Neural cell (in vitro differentiated cells): Measurements from ENCODE around the gene NR5A1. TPM values are rescaled to one million over a fixed set of nuclear protein-coding genes. Genes with fewer than 3 reads are reported as not detected.

Experiments
- H2AFZ ChIP-seq: fragments of 200-600, 300-800 bp; sonication (generic), shearing (Covaris generic); 2 replicates; pipeline ENCODE4 v1.6.0; 2014; ENCODE audit warnings: low read depth, mild to moderate bottlenecking, antibody characterized with exemption, low read length, moderate library complexity
- H3F3A ChIP-seq: fragments of 200-600 bp; shearing (Covaris generic); 2 replicates; pipeline ENCODE4 v1.6.1; 2016; ENCODE audit warnings: mild to moderate bottlenecking, moderate library complexity, mixed read lengths, antibody characterized with exemption, low read length; ENCODE audit not compliant: insufficient read depth, poor library complexity, severe bottlenecking
- H3K27ac ChIP-seq: fragments of 200-600, 300-800 bp; sonication (generic), shearing (Covaris generic); 2 replicates; pipeline ENCODE4 v1.5.1; 2014; ENCODE audit warnings: mild to moderate bottlenecking, low read length, moderate library complexity
- H3K27me3 ChIP-seq: fragments of 300-800, 200-600 bp; sonication (generic), shearing (Covaris generic); 2 replicates; pipeline ENCODE4 v1.6.0; 2014; ENCODE audit warnings: mild to moderate bottlenecking, low read depth, low read length, moderate library complexity; ENCODE audit not compliant: insufficient read depth
- H3K36me3 ChIP-seq: fragments of 300-800, 200-600 bp; sonication (generic), shearing (Covaris generic); 2 replicates; pipeline ENCODE4 v1.5.1; 2014; ENCODE audit warnings: mild to moderate bottlenecking, antibody characterized with exemption, low read length, moderate library complexity; ENCODE audit not compliant: insufficient read depth
- H3K4me2 ChIP-seq: fragments of 300-800, 200-600 bp; sonication (generic), shearing (Covaris generic); 2 replicates; pipeline ENCODE4 v1.6.0; 2014; ENCODE audit warnings: mild to moderate bottlenecking, low read length
- H3K4me3 ChIP-seq: fragments of 300-800, 200-600 bp; sonication (generic), shearing (Covaris generic); 2 replicates; pipeline ENCODE4 v1.5.1; 2014; ENCODE audit warnings: mild to moderate bottlenecking, low read length, moderate library complexity
- H3K79me2 ChIP-seq: fragments of 200-600 bp; shearing (Covaris generic); replicated peaks from 2 replicates; pipeline ENCODE4 v1.6.0; 2014; ENCODE audit warnings: mild to moderate bottlenecking, low read length, moderate library complexity; ENCODE audit not compliant: insufficient read depth
- H3K9ac ChIP-seq: fragments of 300-800, 200-600 bp; sonication (generic), shearing (Covaris generic); 2 replicates; pipeline ENCODE4 v1.6.1; 2016; ENCODE audit warnings: mild to moderate bottlenecking, low read length, mixed read lengths
- H3K9me2 ChIP-seq: fragments of 200-600 bp; shearing (Covaris generic); 2 replicates; pipeline ENCODE4 v1.6.1; 2016; ENCODE audit warnings: mild to moderate bottlenecking, low read length, mixed read lengths; ENCODE audit not compliant: insufficient read depth
- H3K9me3 ChIP-seq: fragments of 200-600, 300-800 bp; sonication (generic), shearing (Covaris generic); 2 replicates; pipeline ENCODE4 v1.6.1; 2016; ENCODE audit warnings: mild to moderate bottlenecking, mixed run types, low read length, moderate library complexity, mixed read lengths
- H4K20me1 ChIP-seq: fragments of 200-600 bp; shearing (Covaris generic); 2 replicates; pipeline ENCODE4 v1.6.1; 2016; ENCODE audit warnings: mild to moderate bottlenecking, mixed run types; ENCODE audit not compliant: insufficient read depth
- EP300 ChIP-seq: fragments of 450-650 bp; conservative IDR thresholded peaks from 2 replicates; pipeline ENCODE4 v1.6.1; 2014; ENCODE audit warnings: antibody characterized with exemption, mild to moderate bottlenecking, moderate library complexity; ENCODE audit not compliant: poor library complexity, severe bottlenecking
- EZH2 ChIP-seq: fragments of 200-600, 300-800 bp; shearing (Covaris generic), sonication (generic); IDR thresholded peaks from 2 replicates; pipeline ENCODE4 v1.6.1; 2014; ENCODE audit warnings: antibody characterized with exemption, low read length, borderline replicate concordance, mild to moderate bottlenecking; ENCODE audit not compliant: insufficient read depth, poor library complexity, severe bottlenecking
- MXI1 ChIP-seq: fragments of 450-650 bp; conservative IDR thresholded peaks from 2 replicates; pipeline ENCODE4 v1.6.1; 2014; ENCODE audit warnings: antibody characterized with exemption, mild to moderate bottlenecking; ENCODE audit not compliant: poor library complexity, severe bottlenecking
- POLR2AphosphoS5 ChIP-seq: IDR thresholded peaks from 2 replicates; pipeline ENCODE4 v1.6.1; 2012
- RAD21 ChIP-seq: fragments of 450-650 bp; conservative IDR thresholded peaks from 2 replicates; pipeline ENCODE4 v1.6.1; 2014; ENCODE audit warnings: antibody characterized with exemption, mild to moderate bottlenecking, moderate library complexity
- REST ChIP-seq: IDR thresholded peaks from 2 replicates; pipeline ENCODE4 v1.6.1; 2012; ENCODE audit warnings: borderline replicate concordance
- SMC3 ChIP-seq: fragments of 450-650 bp; conservative IDR thresholded peaks from 2 replicates; pipeline ENCODE4 v1.6.1; 2014; ENCODE audit warnings: antibody characterized with exemption, mild to moderate bottlenecking, moderate library complexity; ENCODE audit not compliant: poor library complexity
- TAF1 ChIP-seq: IDR thresholded peaks from 2 replicates; pipeline ENCODE4 v1.6.1; 2012; ENCODE audit warnings: low read depth
- polyA plus RNA-seq: library from polyadenylated mRNA; depleted of rRNA; stranded (reverse); fragments of >200 nt; gene quantifications from 2 replicates; pipeline ENCODE4 v1.2.3, GENCODE V29; 2014
- TF ChIP-seq, protein P1 (sequence below): fragments of 450-650 bp; IDR thresholded peaks from 2 replicates; pipeline ENCODE4 v1.5.1; 2014; ENCODE audit warnings: antibody characterized with exemption, mild to moderate bottlenecking, moderate library complexity; ENCODE audit not compliant: poor library complexity, severe bottlenecking

Gene NR5A1
- polyA plus RNA-seq, 1 donor from 2014 or later: 0.09 TPM

- no peaks in the 10 kb centered on the region for H4K20me1 ChIP-seq
- no peaks in the 10 kb centered on the region for H3K9me3 ChIP-seq
- H3K27me3 ChIP-seq: no peaks in the 10 kb centered on the region
- H3K4me2 ChIP-seq: no peak overlapping the region
- H3K79me2 ChIP-seq: no peaks in the 10 kb centered on the region
- H3K27ac ChIP-seq: no peak overlapping the region
- TF ChIP-seq EP300: no peak
- no peak for TF ChIP-seq MXI1
- TF ChIP-seq POLR2AphosphoS5: no peak
- TF ChIP-seq, protein P1, sequence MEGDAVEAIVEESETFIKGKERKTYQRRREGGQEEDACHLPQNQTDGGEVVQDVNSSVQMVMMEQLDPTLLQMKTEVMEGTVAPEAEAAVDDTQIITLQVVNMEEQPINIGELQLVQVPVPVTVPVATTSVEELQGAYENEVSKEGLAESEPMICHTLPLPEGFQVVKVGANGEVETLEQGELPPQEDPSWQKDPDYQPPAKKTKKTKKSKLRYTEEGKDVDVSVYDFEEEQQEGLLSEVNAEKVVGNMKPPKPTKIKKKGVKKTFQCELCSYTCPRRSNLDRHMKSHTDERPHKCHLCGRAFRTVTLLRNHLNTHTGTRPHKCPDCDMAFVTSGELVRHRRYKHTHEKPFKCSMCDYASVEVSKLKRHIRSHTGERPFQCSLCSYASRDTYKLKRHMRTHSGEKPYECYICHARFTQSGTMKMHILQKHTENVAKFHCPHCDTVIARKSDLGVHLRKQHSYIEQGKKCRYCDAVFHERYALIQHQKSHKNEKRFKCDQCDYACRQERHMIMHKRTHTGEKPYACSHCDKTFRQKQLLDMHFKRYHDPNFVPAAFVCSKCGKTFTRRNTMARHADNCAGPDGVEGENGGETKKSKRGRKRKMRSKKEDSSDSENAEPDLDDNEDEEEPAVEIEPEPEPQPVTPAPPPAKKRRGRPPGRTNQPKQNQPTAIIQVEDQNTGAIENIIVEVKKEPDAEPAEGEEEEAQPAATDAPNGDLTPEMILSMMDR: no peak
- no peak for TF ChIP-seq RAD21
- TF ChIP-seq SMC3: no peak
- no peak for TF ChIP-seq TAF1
- no peak for TF ChIP-seq REST
- no peak for TF ChIP-seq EZH2
- H3K36me3 ChIP-seq: no peaks in the 10 kb centered on the region
- no peak overlapping the region for H3K4me3 ChIP-seq
- H3K9me2 ChIP-seq: no peaks in the 10 kb centered on the region
- H3F3A ChIP-seq: no peaks in the 10 kb centered on the region
- no peak overlapping the region for H3K9ac ChIP-seq
- H2AFZ ChIP-seq: no peak overlapping the region
These were observed 25.7 kb upstream of the NR5A1 start for GRCh38 chr9:124532897-124533296.

- Histone ChIP-seq H3K36me3 (no peaks in the 10 kb centered on the region), H3K9me2 (no peaks in the 10 kb centered on the region), H3K4me3 (no peak overlapping the region), H4K20me1 (no peaks in the 10 kb centered on the region), H3K27ac (no peak overlapping the region), H3F3A (no peaks in the 10 kb centered on the region), H3K9ac (no peak overlapping the region), H2AFZ (no peak overlapping the region), H3K4me2 (no peak overlapping the region), H3K79me2 (no peaks in the 10 kb centered on the region), H3K27me3 (no peaks in the 10 kb centered on the region), H3K9me3 (no peaks in the 10 kb centered on the region)
- TF ChIP-seq MXI1 (no peak), TAF1 (no peak), EZH2 (no peak), REST (no peak), RAD21 (no peak), EP300 (no peak), POLR2AphosphoS5 (no peak), SMC3 (no peak)
- TF ChIP-seq, protein P1: no peak
These were observed 23.9 kb upstream of the NR5A1 start for GRCh38 chr9:124531115-124531514.
